HG02571 (cell line): ENCODE data around the gene TMEM184B.

Source experiments
- ATAC-seq: cut with Tn5 transposase; IDR thresholded peaks from one replicate; pipeline ENCODE4 v1.9.1; 2021; ENCODE audit warnings: mild to moderate bottlenecking, moderate library complexity; ENCODE audit not compliant: unreplicated experiment

The TMEM184B gene

DNA sequence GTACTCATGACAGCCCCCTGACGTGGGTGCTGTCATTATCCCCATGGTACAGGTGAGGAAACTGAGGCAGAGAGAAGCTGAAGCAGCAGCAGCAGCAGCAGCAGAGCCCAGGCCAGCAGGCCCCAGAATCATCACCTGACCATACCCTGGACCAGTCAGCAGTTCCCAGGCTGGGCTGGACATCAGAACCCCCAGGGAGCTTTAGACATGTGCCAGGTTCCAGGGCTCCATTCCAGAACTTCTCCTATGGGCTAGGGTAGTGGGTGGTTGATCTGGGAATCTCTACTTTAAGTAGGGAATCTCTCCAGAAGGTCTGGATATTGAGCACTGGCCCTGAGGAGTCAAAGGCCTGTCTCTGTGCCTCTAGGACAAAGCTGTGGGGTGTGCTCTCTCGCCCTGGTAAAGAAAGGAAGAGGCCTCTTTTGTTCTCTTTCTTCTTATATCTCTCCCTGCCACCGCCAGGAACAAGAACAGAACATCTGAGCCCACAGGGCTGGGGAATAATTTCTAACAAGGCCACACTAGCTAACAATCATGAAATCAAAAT lies 44.4 kb downstream of the TMEM184B start:
- ATAC-seq, result no peak

DNA sequence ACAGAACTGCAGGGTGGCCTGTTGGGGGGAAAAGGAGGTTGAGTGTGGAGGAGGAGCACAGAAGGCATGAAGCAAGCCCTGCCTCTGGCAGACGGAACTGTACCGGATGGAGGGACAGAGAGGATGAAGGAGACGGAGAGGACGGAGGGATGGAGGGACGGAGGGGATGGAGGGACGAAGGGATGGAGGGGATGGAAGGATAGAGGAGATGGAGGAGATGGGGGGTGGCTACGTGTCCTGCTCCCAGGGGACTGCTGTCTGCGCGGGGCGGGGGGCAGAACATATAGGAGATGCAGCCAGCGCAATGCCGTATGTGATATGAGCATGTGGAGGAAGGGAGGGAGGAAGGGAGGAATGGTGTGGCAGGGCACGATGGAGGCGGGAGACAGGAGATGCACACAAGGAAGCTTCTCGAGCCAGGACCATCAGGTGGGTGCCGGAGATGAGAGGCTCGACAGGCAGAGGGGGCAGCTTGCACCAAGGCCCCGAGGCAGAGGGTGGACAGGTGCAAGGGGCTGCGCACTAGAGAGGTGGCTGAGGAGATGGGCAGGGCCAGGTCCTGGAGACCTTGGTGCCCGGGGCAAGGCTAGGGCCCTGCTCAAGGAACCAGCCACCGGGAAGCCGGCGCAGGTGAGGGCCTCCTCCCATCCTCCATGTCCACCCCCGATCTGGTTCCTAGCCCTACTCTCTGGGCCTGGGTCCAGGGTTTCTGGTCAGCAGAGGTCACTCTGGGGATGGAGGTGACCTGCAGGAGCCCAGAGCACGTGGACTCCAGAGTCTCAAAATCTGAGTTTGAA lies 45.8 kb downstream of the TMEM184B start:
- no peak for ATAC-seq

DNA sequence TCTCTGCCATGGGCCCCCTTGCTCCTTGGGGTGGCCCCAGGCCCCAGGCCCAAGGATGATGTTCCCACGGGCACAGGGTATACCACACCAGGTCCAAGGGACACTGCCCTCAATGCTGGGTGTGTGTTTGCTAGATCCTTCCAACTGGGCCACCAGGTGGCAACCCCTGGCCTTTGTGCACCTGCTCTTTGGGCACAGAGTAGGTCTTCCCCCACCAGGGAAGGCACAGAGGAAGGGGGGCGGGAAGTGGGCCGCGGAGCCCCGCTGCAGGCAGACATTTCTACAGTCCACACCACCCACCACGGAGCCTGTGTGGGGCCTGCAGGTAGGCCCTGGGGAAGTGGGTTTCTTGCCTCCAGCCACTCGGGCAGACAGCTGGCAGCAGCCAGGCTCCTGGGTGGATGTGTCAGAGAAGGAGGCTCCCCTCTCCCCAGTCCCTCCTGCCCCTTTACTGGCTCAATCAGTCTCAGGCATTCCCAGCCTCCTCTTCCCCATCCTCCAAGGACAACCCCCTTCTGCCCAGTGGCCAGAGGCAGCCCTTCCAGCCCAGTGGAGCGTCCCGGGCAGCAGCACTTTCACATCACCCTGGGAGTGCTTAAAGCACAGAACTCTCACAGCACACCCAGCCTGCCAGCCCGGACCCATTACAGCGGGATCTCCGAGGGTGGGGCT lies 49.4 kb downstream of the TMEM184B start:
- ATAC-seq, result no peak

DNA sequence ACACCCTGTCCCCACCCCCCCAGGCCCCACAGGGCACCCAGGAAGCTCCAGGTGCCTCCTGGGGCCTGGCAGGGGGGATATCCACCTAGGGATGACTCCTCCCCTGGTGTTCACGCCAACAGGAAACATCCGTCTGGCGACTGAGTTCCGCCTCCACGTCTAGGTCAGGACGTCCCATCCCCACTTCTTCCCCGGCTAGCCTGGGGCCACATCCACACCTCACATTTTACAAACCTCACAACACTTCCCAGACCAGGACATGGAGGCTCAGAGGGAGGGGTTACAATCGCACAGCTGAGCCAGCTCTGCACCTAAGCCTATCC lies 50.1 kb downstream of the TMEM184B start:
- ATAC-seq, result no peak

DNA sequence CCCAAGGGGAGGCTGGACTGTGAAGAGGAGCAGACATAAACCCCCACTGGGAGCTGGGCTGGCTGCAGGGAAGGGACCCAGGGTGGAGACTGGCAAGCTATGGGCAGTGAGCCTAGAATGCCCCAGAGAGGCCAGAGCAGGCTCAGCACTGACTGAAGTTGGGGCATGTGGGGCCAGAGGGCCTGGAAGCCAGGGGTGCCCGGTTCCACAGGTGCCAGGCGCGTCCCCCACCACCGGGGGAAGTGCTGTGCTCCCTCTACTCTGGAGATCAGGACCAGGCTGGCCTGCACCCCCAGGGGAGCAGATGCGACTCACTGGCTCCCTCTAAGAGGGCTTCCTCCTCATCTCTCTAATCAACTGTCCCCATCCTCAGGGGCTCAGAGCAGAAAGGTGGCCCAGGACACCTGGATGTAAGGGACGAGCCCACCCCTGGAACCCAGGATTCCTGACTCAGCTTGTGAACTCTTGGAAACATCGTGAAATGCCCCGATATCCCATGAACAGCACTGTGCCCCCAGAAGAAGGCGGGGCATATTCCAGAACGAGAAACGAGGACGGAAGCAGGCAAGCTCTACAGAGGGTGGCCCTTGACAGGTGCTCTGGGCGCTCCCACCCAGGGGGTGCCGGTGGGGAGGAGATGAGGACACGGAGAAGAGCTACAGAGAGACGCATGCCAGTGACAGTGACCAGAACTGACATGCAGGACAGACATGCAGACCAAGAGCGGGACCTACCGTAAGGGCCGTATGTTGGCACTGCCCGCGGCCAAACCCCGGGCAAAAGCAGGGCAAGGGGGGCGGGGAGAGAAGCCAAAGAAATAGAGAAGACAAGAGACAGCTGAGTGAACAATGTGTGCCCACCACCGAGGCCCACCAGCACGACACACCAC lies 50.7 kb downstream of the TMEM184B start:
- no peak for ATAC-seq

DNA sequence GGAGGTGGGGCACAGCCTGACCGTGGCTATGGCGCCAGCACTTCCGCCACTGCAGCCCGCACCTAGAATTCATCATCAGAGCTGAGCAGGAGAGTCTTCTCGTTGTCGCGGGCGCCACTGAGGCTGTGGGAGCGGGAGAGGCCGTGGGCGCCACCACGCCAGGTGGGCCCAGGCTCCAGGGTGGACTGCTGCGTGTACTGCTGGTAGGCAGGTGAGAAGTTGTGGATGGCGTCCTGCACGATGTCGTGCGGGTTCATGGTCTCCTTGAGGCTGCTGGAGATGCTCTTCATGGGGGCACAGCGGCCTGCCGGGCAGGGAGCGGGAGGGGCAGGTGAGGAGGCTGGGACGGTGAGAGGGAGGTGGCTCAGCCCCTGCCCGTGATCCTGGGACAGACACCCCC lies 51.4 kb downstream of the TMEM184B start:
- ATAC-seq, result no peak

DNA sequence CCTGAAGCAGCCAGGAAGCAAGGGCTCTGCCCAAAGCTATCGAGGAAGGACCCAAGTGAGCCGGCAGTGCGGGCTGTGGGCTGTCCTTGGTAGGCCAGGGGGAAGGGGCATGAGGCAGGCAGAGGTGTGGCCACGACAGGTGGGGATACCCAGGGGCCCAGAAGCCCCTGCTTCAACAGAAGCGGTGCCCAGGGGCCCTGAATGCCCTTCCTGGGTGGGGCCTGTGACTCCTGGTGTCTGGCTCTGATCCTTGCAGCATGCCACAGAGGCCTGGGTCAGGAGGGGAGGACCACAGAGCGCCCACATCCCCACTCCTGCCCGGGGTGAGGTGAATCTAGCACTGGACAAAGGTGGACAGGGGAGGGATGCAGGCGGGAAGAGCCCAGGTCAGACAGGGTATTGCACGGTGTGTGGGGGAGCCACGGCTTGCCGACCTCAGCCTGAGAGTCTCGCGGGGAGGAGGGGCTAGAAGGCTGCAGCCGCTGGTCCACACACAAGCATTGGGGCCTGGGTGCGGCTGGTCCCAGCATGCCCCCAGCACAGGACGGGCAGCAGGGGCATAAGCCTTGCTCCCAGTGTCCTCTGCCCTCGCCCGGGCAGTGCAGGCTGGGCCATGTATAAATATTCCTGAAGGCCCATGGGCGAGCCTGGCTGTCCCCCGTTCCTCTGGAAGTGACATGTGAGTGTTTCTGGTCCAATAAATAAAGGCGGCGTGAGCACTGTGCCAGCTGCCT lies 52.0 kb downstream of the TMEM184B start:
- ATAC-seq, result no peak

DNA sequence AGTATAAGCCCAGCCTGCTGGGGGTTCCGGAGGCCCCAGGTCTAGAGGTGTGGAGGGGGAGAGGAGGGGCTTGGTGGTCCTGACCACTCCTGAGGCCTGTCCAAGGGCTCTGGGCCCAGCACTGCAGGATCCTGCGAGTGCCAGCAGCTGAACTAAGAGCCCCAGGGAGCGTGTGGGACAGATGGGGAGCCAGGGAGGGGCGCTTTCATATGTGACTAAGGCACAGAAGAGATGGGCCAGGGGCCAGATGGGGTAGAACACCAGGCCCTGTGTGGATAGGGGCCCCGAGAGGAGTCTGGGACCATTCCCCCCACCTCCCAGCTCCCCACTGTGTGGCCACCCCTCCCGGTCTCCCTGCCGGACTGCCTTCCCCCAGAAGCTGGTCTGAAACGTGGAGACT lies 52.6 kb downstream of the TMEM184B start:
- no peak for ATAC-seq

DNA sequence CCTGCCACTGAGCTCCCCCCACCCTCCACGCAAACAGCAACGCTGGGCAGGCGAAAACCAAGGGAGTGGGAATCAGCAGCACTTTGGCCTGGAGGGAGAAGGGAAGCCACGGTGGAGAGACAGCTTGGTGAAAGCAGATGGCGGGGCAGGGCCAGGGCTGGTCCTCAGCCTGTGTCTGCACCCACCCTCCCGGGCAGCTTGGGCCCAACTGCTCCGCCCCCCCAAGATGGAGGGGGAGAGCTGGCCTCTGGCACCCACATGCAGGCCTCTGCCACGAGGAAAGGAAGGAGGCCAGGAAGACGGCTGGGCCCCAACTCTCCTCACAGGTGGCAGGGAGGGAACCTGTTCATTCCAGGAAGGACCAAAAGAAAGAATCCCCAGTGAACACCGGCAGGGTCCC lies 53.2 kb downstream of the TMEM184B start:
- no peak for ATAC-seq

DNA sequence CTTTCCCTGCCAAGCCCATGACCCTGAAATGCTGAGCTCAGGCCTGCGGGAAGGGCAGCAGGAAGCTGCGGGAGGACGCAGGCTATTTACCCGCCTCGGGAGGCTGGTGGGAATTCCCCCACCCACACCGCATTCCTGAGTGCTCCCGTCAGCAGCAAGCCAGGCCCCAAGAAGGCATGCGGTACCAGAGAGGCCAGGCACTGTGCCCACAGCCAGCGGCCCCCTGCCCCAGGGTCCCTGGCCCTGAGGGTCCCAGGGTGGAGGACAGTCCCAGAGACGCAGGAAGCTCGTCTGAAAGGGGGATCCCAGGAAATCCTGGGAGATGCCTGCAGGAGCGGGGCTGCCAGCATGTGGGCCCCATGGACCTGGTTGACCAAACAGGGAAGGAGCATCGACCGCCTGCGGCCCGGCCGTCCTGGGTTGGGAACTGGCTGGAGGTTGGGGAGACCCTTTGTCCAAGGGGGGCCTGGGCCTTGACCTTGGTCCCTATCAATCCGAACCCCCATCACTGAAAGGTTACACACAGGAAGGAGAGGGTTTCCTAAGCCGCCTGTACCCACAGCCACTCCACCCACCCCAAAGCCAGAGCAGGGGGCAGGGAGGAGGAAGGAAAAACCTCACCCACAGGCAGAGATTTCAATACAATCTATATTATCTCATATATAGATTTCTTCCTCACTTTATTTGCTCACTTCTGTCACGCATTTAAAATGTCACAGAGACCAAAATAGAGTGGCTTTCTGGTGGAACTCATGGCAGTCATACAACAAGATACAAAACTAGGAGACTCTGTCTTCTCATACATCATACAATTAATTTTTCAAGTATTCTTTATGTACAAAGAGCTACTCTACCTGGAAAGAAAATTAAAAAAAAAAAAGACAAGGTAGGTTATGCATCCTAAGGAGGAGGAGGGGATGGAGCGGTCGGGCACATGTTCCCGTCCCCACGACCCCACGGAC lies 53.9 kb downstream of the TMEM184B start:
- no peak for ATAC-seq

DNA sequence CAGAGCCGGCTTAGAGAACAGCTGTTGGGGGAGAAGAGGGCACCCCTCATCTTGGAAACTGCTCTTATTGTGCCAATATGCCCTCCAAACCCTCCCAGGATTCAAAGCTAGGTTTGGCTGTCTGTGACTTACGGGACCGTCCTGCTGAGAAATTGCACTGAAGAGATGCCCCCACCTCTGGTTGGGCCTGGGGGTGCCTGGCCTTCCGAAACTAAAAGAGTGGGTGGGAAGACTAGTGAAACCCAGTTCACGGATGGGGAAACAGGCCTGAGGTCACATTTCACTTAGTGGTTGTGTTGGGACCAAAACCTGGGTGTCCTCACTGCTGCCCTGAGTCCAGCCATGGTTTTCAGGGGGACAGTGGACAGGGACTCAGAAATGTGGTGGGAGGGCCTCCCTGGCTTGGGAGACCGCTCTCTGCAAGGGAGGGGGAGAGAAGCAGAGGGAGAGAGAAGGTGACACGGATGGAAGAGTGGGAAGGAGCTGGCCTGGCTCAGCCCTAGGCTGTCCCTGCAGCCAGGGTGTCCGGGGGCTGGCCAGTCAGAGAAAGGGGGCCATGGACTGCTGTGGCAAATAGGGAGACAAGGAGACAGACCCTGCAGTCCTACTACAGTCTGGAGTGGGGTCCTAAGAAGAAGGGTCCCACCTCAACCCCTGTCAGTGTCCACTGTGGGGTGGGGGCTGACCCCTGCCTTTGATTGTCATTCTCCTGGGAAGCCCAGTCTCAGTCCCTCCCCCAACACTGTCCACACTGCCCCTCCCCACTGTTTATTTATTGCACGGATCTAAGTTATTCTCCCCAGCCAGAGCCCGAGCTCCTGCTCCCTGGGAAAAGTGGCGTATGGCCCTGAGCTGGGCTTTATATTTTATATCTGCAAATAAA lies 57.4 kb downstream of the TMEM184B start:
- no peak for ATAC-seq

DNA sequence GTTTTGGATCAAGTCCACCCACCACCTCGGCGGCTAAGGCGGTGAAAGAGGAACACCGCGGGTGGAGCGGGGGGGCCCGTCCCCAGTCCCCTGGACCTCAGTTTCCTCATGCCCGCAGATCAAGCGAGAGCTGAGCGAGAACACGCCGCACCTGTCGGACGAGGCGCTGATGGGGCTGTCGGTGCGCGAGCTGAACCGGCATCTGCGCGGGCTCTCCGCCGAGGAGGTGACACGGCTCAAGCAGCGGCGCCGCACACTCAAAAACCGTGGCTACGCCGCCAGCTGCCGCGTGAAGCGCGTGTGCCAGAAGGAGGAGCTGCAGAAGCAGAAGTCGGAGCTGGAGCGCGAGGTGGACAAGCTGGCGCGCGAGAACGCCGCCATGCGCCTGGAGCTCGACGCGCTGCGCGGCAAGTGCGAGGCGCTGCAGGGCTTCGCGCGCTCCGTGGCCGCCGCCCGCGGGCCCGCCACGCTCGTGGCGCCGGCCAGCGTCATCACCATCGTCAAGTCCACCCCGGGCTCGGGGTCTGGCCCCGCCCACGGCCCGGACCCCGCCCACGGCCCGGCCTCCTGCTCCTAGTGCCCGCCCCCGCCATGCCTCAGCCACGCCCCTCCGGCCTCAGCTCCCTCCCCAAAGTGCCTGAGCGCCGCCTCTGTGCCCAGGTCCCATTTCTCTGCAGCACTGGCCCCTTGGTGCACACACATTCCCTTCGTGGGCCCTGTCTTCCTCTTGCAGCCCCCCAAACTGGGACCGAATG lies 58.3 kb downstream of the TMEM184B start:
- no peak for ATAC-seq

DNA sequence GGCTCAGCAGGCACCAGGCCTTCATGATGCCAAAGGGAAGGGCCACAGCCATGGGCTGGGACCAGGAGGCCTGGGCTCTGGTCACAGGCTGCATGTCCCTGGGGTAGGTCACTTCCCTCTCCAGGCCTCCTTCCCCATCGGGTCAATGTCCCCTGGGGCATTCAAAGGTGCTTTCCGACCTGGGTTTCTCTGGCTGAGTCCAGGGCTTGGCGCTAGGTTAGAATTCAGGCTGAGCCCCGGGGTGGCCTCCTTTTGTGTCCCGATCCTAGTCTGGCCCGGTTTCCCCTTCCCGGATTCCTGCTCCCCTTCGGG lies 58.9 kb downstream of the TMEM184B start:
- no peak for ATAC-seq

DNA sequence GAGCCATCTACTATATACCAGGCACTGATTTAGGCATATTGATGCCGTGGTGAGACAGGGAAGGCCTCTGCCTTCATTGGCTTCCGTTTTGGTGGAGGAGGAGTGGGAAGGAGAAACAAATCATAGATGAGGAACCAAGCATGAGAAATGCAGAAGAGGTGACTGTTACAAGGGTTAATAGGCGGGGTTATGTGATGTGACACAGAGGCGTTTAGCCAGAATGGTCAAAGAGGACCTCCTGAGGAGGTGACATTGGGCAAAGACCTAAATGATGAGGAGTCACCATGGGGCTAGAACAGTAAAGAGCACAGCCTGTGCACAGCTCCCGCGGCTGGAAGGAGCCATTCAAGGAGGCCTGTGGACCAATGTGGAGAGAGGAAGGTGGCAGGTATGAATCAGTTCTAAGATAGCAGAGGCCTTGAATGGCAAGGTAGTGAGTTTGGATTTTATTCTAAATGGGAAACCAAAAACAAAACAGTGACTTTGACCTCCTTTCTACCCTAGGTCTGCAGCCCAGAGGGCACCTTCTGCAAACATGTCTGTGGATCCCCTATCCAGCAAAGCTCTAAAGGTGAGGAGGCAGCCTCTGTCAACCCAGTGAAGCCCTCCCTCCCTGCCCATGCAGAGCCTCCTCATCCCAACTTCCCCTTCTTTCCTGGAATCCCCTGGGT lies 59.4 kb downstream of the TMEM184B start:
- no peak for ATAC-seq

DNA sequence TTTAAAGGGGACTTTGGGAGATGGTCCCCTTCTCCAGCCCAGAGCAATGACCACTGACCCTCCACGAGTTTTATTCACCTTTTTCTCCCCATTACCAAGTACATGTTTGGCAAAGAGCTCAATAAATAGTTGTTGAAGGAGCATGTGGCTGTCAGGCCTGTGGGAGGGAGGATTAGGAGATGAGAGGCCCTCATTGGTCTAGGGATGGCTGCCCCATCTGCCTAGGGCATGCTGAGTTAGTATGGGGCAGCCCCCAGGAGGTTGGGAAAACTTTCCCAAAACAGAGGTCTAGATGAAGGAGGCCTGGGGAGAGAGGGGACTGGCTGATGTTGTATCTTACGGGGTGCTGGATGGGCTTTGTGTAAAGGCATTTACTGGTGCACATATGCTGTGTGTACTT lies 60.4 kb downstream of the TMEM184B start:
- no peak for ATAC-seq

DNA sequence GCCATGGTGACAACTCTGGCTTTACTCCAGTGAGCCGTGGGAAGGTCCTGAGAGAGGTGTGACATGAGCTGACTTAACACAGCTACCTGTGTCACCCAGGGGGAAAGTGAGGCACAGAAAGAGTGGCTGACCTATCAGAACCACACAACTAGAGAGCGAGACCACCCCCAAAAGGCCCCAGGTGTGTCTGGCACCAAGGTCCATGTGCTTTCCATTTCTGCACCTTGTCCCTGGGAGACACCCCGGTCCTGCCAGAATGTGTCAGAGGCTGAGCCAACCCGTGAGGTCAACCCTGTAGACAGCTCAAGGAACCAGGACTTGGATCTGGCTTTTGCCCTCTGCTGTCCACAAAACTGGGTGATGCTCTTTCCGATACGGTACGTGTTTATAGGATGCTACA lies 61.3 kb downstream of the TMEM184B start:
- no peak for ATAC-seq

DNA sequence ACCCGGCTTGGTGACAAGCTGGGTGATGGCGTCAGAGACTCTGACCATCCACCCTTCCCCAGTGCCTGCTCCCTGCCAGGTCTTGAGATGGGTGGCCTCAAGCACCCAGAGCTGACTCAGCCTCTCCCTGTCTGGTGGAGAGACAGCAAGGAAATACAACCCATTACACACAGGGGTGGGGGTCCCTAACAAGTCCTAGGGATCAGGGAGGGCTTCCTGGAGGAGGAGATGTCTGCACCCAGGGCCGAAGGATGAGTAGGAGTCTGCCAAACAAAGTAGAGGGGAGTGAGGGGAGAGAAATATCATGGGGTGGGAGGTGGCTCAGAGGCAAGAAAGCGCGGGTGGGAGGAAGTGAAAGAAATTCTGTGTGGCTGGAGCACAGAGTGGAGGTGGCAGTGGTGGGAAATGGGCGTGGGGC lies 64.2 kb downstream of the TMEM184B start:
- ATAC-seq, result no peak
